Keratinocyte (primary cell): ENCODE results near the gene DTX4. TPM values are rescaled to one million over a fixed set of nuclear protein-coding genes. Genes with fewer than 3 reads are reported as not detected.

Experiments
- DNase-seq: peaks from one replicate; pipeline ENCODE4 v3.0.0-alpha.2; 2011; ENCODE audit warnings: low read depth, missing footprints, low spot score
- FAIRE-seq: peaks from 2 replicates; lab custom pipeline; 2011; peaks lifted over from hg19 to GRCh38; lab: Jason Lieb, UNC
- H2AFZ ChIP-seq: 2 replicates; pipeline ENCODE4 v1.6.0; 2012; ENCODE audit warnings: low read length, control low read depth, inconsistent platforms; ENCODE audit not compliant: control insufficient read depth
- H3K27ac ChIP-seq: 2 replicates; pipeline ENCODE4 v1.5.1; 2011; ENCODE audit warnings: low read length; ENCODE audit not compliant: control insufficient read depth, insufficient read depth
- H3K27me3 ChIP-seq: 3 replicates; pipeline ENCODE4 v1.6.0; 2011; ENCODE audit warnings: low read length; ENCODE audit not compliant: control insufficient read depth, insufficient read depth; ENCODE audit errors: extremely low read depth
- H3K36me3 ChIP-seq, 2 experiments: 2 replicates in 1 of 2; 3 replicates in 1 of 2; pipeline ENCODE4 v1.5.1; 2011; ENCODE audit warnings: low read length in 2 of 2, mild to moderate bottlenecking in 1 of 2; ENCODE audit not compliant: control insufficient read depth in 2 of 2, insufficient read depth in 2 of 2; ENCODE audit errors: extremely low read depth in 1 of 2
- H3K4me1 ChIP-seq: 3 replicates; pipeline ENCODE4 v1.5.1; 2011; ENCODE audit warnings: low read length; ENCODE audit not compliant: control insufficient read depth, insufficient read depth; ENCODE audit errors: extremely low read depth
- H3K4me2 ChIP-seq: 3 replicates; pipeline ENCODE4 v1.6.0; 2011; ENCODE audit warnings: low read depth, low read length; ENCODE audit not compliant: control insufficient read depth, insufficient read depth; ENCODE audit errors: extremely low read depth
- H3K4me3 ChIP-seq, 3 experiments: fragments of 200-600 bp in 1 of 3; sonication (generic) in 1 of 3; 2 replicates in 2 of 3; 3 replicates in 1 of 3; pipeline ENCODE4 v1.5.1; 2011 to 2016; ENCODE audit warnings: low read length in 3 of 3, mild to moderate bottlenecking in 3 of 3, control low read depth in 2 of 3, inconsistent platforms in 1 of 3, low read depth in 1 of 3, mixed read lengths in 1 of 3, mixed run types in 1 of 3, moderate library complexity in 1 of 3; ENCODE audit not compliant: control insufficient read depth in 2 of 3, insufficient read depth in 2 of 3; ENCODE audit errors: extremely low read depth in 1 of 3
- H3K79me2 ChIP-seq: 2 replicates; pipeline ENCODE4 v1.6.0; 2012; ENCODE audit warnings: low read length; ENCODE audit not compliant: control insufficient read depth, insufficient read depth
- H3K9ac ChIP-seq: 3 replicates; pipeline ENCODE4 v1.6.0; 2011; ENCODE audit warnings: low read length; ENCODE audit not compliant: control insufficient read depth, insufficient read depth; ENCODE audit errors: extremely low read depth
- H3K9me1 ChIP-seq: 3 replicates; pipeline ENCODE4 v1.6.0; 2011; ENCODE audit warnings: low read length; ENCODE audit not compliant: control insufficient read depth, insufficient read depth; ENCODE audit errors: extremely low read depth
- H3K9me3 ChIP-seq: 2 replicates; pipeline ENCODE4 v1.5.1; 2012; ENCODE audit warnings: low read depth, low read length; ENCODE audit not compliant: control insufficient read depth
- H4K20me1 ChIP-seq: 3 replicates; pipeline ENCODE4 v1.6.0; 2011; ENCODE audit warnings: low read length; ENCODE audit not compliant: control insufficient read depth, insufficient read depth; ENCODE audit errors: extremely low read depth
- EZH2 ChIP-seq: IDR thresholded peaks from one replicate; pipeline ENCODE4 v1.6.1; 2012; ENCODE audit warnings: inconsistent platforms, mild to moderate bottlenecking, low read length, moderate library complexity
- dilution Hi-C: fragments of 300-500 bp; cut with MboI; formaldehyde crosslinking; loops from one replicate; pipeline ENCODE4 v1.7.0; 2020; ENCODE audit warnings: low sequenced_read_pairs; ENCODE audit not compliant: extremely low pct_ligation_motif_present
- polyA plus RNA-seq, 5 experiments: library from polyadenylated mRNA; depleted of rRNA in 3 of 5; stranded (reverse) in 3 of 5; stranded (forward) in 1 of 5; unstranded in 1 of 5; fragments of >200 nt; gene quantifications; 1 replicate in 1 of 5; 2 replicates in 3 of 5; 3 replicates in 1 of 5; pipeline versions ENCODE4 v1.2.1 to v1.2.3, GENCODE V29; 2011 to 2012; ENCODE audit warnings: missing spikeins in 2 of 5, low read depth in 1 of 5, low replicate concordance in 1 of 5
- TF ChIP-seq, protein P1 (sequence below), 3 experiments: IDR thresholded peaks in 1 of 3; conservative IDR thresholded peaks in 1 of 3; optimal IDR thresholded peaks in 1 of 3; 2 replicates in 2 of 3; 3 replicates in 1 of 3; pipeline versions ENCODE3 to v1.5.1; 2011; ENCODE audit warnings: low read length in 3 of 3, mild to moderate bottlenecking in 3 of 3, moderate library complexity in 2 of 3, control low read depth in 1 of 3, inconsistent platforms in 1 of 3; ENCODE audit not compliant: insufficient read depth in 2 of 3; ENCODE audit errors: extremely low read depth in 1 of 3

Gene DTX4
- polyA plus RNA-seq, 1 donor (not counting 4 experiments of a cell fraction or from before 2014, with no cell fraction given) = 1.6 TPM

DNA sequence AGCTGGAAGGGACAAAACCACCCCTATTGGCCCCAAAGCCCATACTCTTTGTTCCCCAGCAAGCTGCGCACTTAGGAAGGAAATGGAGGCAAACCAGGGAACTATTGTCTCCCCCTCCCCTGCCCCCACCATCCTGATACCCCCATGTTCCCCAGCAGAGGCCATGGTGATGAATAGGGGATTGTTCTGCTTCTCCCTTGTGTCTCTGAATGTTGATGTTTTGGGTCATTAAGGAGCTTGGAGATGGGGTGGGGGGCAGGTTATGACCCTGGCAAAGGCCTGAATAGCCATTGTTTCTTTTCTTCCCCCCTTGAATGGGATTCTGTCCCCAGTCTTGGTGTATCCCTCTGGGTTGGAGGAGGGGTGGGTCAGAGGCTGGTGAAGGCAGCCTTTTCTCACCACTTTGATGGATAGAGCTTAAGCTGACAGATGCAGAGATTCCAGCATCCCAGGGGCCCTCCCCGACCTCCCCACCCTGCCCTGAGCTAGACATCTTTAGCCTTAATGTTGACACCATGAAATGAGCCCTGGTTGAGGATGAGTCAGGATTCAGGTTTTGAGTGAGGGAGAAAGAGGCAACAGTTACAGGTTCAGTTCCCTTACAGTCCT, 8.3 kb downstream of the DTX4 start:
- Histone ChIP-seq H3K36me3 (peaks cover 0 to 4% of the 10 kb centered on the region in 2 experiments), H2AFZ (no peak overlapping the region), H3K79me2 (no peaks in the 10 kb centered on the region), H3K27me3 (no peaks in the 10 kb centered on the region), H3K4me2 (no peak overlapping the region), H3K4me1 (peaks cover 1% of the 10 kb centered on the region), H3K9me3 (peaks cover 2% of the 10 kb centered on the region), H4K20me1 (no peaks in the 10 kb centered on the region), H3K27ac (no peak overlapping the region), H3K4me3 (no peak overlapping the region), H3K9ac (no peak overlapping the region), H3K9me1 (no peaks in the 10 kb centered on the region)
- DNase-seq (no peak), FAIRE-seq (no peak)
- no peak for TF ChIP-seq EZH2
- TF ChIP-seq, protein P1, sequence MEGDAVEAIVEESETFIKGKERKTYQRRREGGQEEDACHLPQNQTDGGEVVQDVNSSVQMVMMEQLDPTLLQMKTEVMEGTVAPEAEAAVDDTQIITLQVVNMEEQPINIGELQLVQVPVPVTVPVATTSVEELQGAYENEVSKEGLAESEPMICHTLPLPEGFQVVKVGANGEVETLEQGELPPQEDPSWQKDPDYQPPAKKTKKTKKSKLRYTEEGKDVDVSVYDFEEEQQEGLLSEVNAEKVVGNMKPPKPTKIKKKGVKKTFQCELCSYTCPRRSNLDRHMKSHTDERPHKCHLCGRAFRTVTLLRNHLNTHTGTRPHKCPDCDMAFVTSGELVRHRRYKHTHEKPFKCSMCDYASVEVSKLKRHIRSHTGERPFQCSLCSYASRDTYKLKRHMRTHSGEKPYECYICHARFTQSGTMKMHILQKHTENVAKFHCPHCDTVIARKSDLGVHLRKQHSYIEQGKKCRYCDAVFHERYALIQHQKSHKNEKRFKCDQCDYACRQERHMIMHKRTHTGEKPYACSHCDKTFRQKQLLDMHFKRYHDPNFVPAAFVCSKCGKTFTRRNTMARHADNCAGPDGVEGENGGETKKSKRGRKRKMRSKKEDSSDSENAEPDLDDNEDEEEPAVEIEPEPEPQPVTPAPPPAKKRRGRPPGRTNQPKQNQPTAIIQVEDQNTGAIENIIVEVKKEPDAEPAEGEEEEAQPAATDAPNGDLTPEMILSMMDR (optimal IDR thresholded peaks at IDR 0.05 in 1 of 3, IDR thresholded peaks at IDR 0.05 in 1 of 3, conservative IDR thresholded peaks at IDR 0.05 in 1 of 3; ENCODE audit: extremely low read depth in 1 of 3, insufficient read depth in 2 of 3, low read length in 3 of 3) = no peak
- dilution Hi-C loops = no loop called here

DNA sequence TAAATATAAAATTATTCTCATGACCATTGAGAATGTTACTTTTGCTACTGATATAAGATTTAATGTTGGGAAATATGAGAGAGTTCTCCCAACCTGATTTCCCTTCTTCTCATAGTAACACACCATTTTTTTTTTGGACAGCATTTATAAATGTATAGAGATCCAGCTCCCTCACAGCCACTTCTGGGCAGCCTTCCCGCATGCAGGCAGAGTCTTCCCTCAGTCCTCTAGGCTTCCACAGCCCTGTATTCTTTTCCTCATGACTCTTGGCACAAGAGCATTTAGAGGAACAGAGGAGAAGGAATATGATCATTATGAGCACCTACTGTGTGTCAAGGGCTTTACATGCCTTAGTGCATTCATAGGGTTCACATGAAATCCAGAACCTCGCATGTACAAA, 9.0 kb downstream of the DTX4 start:
- Histone ChIP-seq H3K79me2 (no peaks in the 10 kb centered on the region), H3K27me3 (no peaks in the 10 kb centered on the region), H3K4me3 (no peak overlapping the region), H3K4me2 (no peak overlapping the region), H3K9ac (no peak overlapping the region), H3K9me1 (no peaks in the 10 kb centered on the region), H3K9me3 (peaks cover 2% of the 10 kb centered on the region), H3K36me3 (peaks cover 0 to 4% of the 10 kb centered on the region in 2 experiments), H2AFZ (no peak overlapping the region), H3K4me1 (no peaks in the 10 kb centered on the region), H3K27ac (no peak overlapping the region), H4K20me1 (no peaks in the 10 kb centered on the region)
- TF ChIP-seq EZH2 = no peak
- TF ChIP-seq, protein P1 (optimal IDR thresholded peaks at IDR 0.05 in 1 of 3, IDR thresholded peaks at IDR 0.05 in 1 of 3, conservative IDR thresholded peaks at IDR 0.05 in 1 of 3; ENCODE audit: extremely low read depth in 1 of 3, insufficient read depth in 2 of 3, low read length in 3 of 3) = no peak
- dilution Hi-C loops = no loop called here
- DNase-seq (no peak), FAIRE-seq (no peak)
